H1 (cell line): ENCODE measurements around the gene ZNF599. TPM values are rescaled to one million over a fixed set of nuclear protein-coding genes. Genes with fewer than 3 reads are reported as not detected.

Source experiments
- CTCF ChIA-PET: fragments of 300-600 bp; sonication (Branson Sonifier 250); formaldehyde crosslinking; loops from one replicate; lab custom pipeline; 2021; ENCODE audit not compliant: partially characterized antibody; lab: Charles Lee
- POLR2A ChIA-PET: fragments of 300-600 bp; sonication (Branson Sonifier 250); formaldehyde crosslinking; loops from one replicate; lab custom pipeline; 2021; ENCODE audit warnings: inconsistent platforms; ENCODE audit not compliant: partially characterized antibody; lab: Charles Lee
- DNase-seq, 2 experiments: peaks; one replicate each; pipeline versions ENCODE4 v3.0.0 to v3.0.0-alpha.2; 2010 to 2022; ENCODE audit warnings: low spot score in 2 of 2, low read depth in 1 of 2, mixed read lengths in 1 of 2
- FAIRE-seq: peaks from 2 replicates; lab custom pipeline; 2011; peaks lifted over from hg19 to GRCh38; lab: Jason Lieb, UNC
- H2AFZ ChIP-seq: 2 replicates; pipeline ENCODE4 v1.8.1; 2012; ENCODE audit warnings: low read length, inconsistent platforms
- H2AK5ac ChIP-seq: 2 replicates; pipeline ENCODE4 v1.6.1; 2013; ENCODE audit warnings: low read depth, low read length
- H2BK120ac ChIP-seq: replicated peaks from 2 replicates; pipeline ENCODE3; 2013; ENCODE audit warnings: low read depth, low read length, inconsistent platforms
- H2BK12ac ChIP-seq: 2 replicates; pipeline ENCODE4 v1.6.1; 2013; ENCODE audit warnings: low read depth, low read length
- H2BK15ac ChIP-seq: 2 replicates; pipeline ENCODE4 v1.6.1; 2013; ENCODE audit warnings: low read length
- H2BK20ac ChIP-seq: 2 replicates; pipeline ENCODE4 v1.6.1; 2013; ENCODE audit warnings: low read length
- H2BK5ac ChIP-seq: 2 replicates; pipeline ENCODE4 v1.6.1; 2013; ENCODE audit warnings: low read depth, low read length
- H3K14ac ChIP-seq: 2 replicates; pipeline ENCODE4 v1.6.1; 2013; ENCODE audit warnings: inconsistent platforms; ENCODE audit not compliant: insufficient read length
- H3K18ac ChIP-seq: 2 replicates; pipeline ENCODE4 v1.6.1; 2013; ENCODE audit warnings: low read length; ENCODE audit errors: extremely low read depth
- H3K23ac ChIP-seq: 2 replicates; pipeline ENCODE4 v1.6.1; 2013; ENCODE audit warnings: inconsistent platforms; ENCODE audit not compliant: insufficient read length
- H3K23me2 ChIP-seq: 2 replicates; pipeline ENCODE4 v1.6.1; 2013; ENCODE audit warnings: low read depth, low read length
- H3K27ac ChIP-seq: 2 replicates; pipeline ENCODE4 v1.6.1; 2011; ENCODE audit warnings: low read depth, low read length, inconsistent platforms
- H3K27me3 ChIP-seq, 4 experiments: replicated peaks in 1 of 4; 1 replicate in 1 of 4; 2 replicates in 3 of 4; pipeline versions ENCODE4 v1.6.1 to v1.8.1; 2011 to 2013; ENCODE audit warnings: low read length in 3 of 4, mild to moderate bottlenecking in 3 of 4, inconsistent platforms in 2 of 4, mixed read lengths in 2 of 4, moderate library complexity in 1 of 4; ENCODE audit not compliant: control insufficient read depth in 3 of 4, insufficient read depth in 3 of 4; ENCODE audit errors: extremely low read depth in 1 of 4
- H3K36me3 ChIP-seq, 4 experiments: 2 replicates each; pipeline versions ENCODE4 v1.6.1 to v1.8.1; 2011 to 2013; ENCODE audit warnings: mild to moderate bottlenecking in 4 of 4, low read length in 3 of 4, moderate library complexity in 2 of 4, control low read depth in 1 of 4, inconsistent platforms in 1 of 4; ENCODE audit not compliant: insufficient read depth in 4 of 4, control insufficient read depth in 2 of 4
- H3K4ac ChIP-seq: replicated peaks from 2 replicates; pipeline ENCODE3; 2013; ENCODE audit warnings: low read length, low read depth, mixed read lengths, inconsistent platforms; ENCODE audit not compliant: insufficient read length
- H3K4me1 ChIP-seq, 4 experiments: replicated peaks in 1 of 4; 1 replicate in 1 of 4; 2 replicates in 3 of 4; pipeline versions ENCODE4 v1.6.1 to v1.8.1; 2011 to 2013; ENCODE audit warnings: low read length in 3 of 4, inconsistent platforms in 2 of 4, mixed read lengths in 1 of 4; ENCODE audit not compliant: insufficient read depth in 4 of 4, control insufficient read depth in 3 of 4
- H3K4me2 ChIP-seq, 2 experiments: 2 replicates each; pipeline versions ENCODE4 v1.6.1 to v1.8.1; 2011 to 2013; ENCODE audit warnings: low read depth in 2 of 2, low read length in 2 of 2, control low read depth in 1 of 2, inconsistent platforms in 1 of 2, mild to moderate bottlenecking in 1 of 2; ENCODE audit not compliant: insufficient read depth in 1 of 2
- H3K4me3 ChIP-seq, 4 experiments: fragments of 200-600, 300-600 bp in 1 of 4; sonication (generic), shearing (Covaris generic), sonication (Bioruptor Twin) in 1 of 4; 2 replicates each; pipeline versions ENCODE4 v1.5.1 to v1.8.1; 2011 to 2016; ENCODE audit warnings: low read length in 4 of 4, low read depth in 3 of 4, control low read depth in 2 of 4, inconsistent platforms in 2 of 4, mild to moderate bottlenecking in 2 of 4, mixed read lengths in 1 of 4, moderate library complexity in 1 of 4; ENCODE audit not compliant: insufficient read depth in 2 of 4; ENCODE audit errors: extremely low read depth in 1 of 4
- H3K56ac ChIP-seq: replicated peaks from 2 replicates; pipeline ENCODE3; 2013; ENCODE audit warnings: low read depth, mild to moderate bottlenecking, mixed read lengths, low read length, inconsistent platforms; ENCODE audit not compliant: insufficient read length
- H3K79me1 ChIP-seq: 2 replicates; pipeline ENCODE4 v1.6.1; 2013; ENCODE audit warnings: low read depth, low read length, control low read depth
- H3K79me2 ChIP-seq, 2 experiments: 2 replicates each; pipeline versions ENCODE4 v1.6.1 to v1.8.1; 2012 to 2013; ENCODE audit warnings: low read length in 2 of 2, mild to moderate bottlenecking in 2 of 2, inconsistent platforms in 1 of 2; ENCODE audit not compliant: insufficient read depth in 2 of 2, control insufficient read depth in 1 of 2
- H3K9ac ChIP-seq, 4 experiments: replicated peaks in 1 of 4; 1 replicate in 1 of 4; 2 replicates in 3 of 4; pipeline versions ENCODE4 v1.6.1 to v1.8.1; 2011 to 2013; ENCODE audit warnings: low read depth in 3 of 4, low read length in 3 of 4, control low read depth in 2 of 4, mild to moderate bottlenecking in 2 of 4, moderate library complexity in 2 of 4, inconsistent platforms in 1 of 4; ENCODE audit errors: extremely low read depth in 1 of 4
- H3K9me3 ChIP-seq, 2 experiments: 2 replicates each; pipeline versions ENCODE4 v1.6.1 to v1.8.1; 2012 to 2013; ENCODE audit warnings: mild to moderate bottlenecking in 2 of 2, moderate library complexity in 2 of 2, control low read depth in 1 of 2, inconsistent platforms in 1 of 2, low read depth in 1 of 2, low read length in 1 of 2, mixed read lengths in 1 of 2; ENCODE audit not compliant: insufficient read depth in 2 of 2
- H4K20me1 ChIP-seq, 2 experiments: replicated peaks in 1 of 2; 2 replicates each; pipeline versions ENCODE3 to v1.8.1; 2011 to 2013; ENCODE audit warnings: inconsistent platforms in 2 of 2, low read length in 2 of 2, mild to moderate bottlenecking in 1 of 2; ENCODE audit not compliant: insufficient read depth in 2 of 2, control insufficient read depth in 1 of 2
- H4K5ac ChIP-seq: 2 replicates; pipeline ENCODE4 v1.6.1; 2013; ENCODE audit warnings: low read length, low read depth, mixed read lengths, inconsistent platforms; ENCODE audit not compliant: insufficient read length
- H4K8ac ChIP-seq: 2 replicates; pipeline ENCODE4 v1.8.0; 2013; ENCODE audit warnings: mild to moderate bottlenecking, moderate library complexity, low read length, inconsistent platforms; ENCODE audit not compliant: insufficient read depth; ENCODE audit errors: extremely low read depth
- H4K91ac ChIP-seq: replicated peaks from 2 replicates; pipeline ENCODE3; 2013; ENCODE audit warnings: low read length, mixed read lengths, inconsistent platforms; ENCODE audit not compliant: insufficient read length
- KDM1A ChIP-seq: fragments of 200-600, 300-600 bp; sonication (generic); IDR thresholded peaks from 2 replicates; pipeline ENCODE4 v1.7.1; 2016; ENCODE audit warnings: mild to moderate bottlenecking, low read length, borderline replicate concordance
- NRF1 ChIP-seq: IDR thresholded peaks from 2 replicates; pipeline ENCODE4 v1.6.1; 2011; ENCODE audit warnings: mild to moderate bottlenecking, low read depth, low read length, improper control_type of control experiment
- WGBS, 2 experiments: shearing (Covaris generic) in 1 of 2; methylation state at CpG; one replicate each; pipeline versions ENCODE4 v1.1.6 to v1.1.7; 2013 to 2015; ENCODE audit warnings: low lambda C conversion rate in 2 of 2, mixed read lengths in 2 of 2, inconsistent platforms in 1 of 2, low coverage in 1 of 2, missing lambda C conversion rate in 1 of 2; ENCODE audit not compliant: insufficient replicate concordance in 2 of 2, insufficient coverage in 1 of 2, insufficient read length in 1 of 2; ENCODE audit errors: extremely low coverage in 1 of 2, missing lambda C conversion rate in 1 of 2; 5-methylcytosine and 5-hydroxymethylcytosine counted together
- polyA plus RNA-seq, 7 experiments: library from polyadenylated mRNA; depleted of rRNA in 3 of 7; stranded (reverse) in 5 of 7; unstranded in 2 of 7; fragments of >200 nt in 5 of 7; fragments of 200-250 nt in 2 of 7; gene quantifications; 1 replicate in 5 of 7; 2 replicates in 1 of 7; 4 replicates in 1 of 7; pipeline versions ENCODE4 v1.2.1 to v1.2.3, GENCODE V29; 2011 to 2013; ENCODE audit warnings: missing spikeins in 2 of 7, mixed read lengths in 2 of 7
- total RNA-seq: library from RNA; stranded (reverse); fragmentation: NEBNext Ultra II Directional; extraction: Animal tissue kit (Norgen Biotek cat#: 25700); gene quantifications from 2 replicates; pipeline ENCODE4 v1.2.1, GENCODE V29; 2021

Gene ZNF599
- total and polyA plus RNA-seq, 2 of the 8 experiments (the other 6 are each of a cell fraction or from before 2014, with no cell fraction given), result 4.8 to 5.4 TPM

GRCh38 chr19:34806976-34807860 is 34.2 kb upstream of the ZNF599 start:
- H4K8ac ChIP-seq, result no peak overlapping the region
- TF ChIP-seq KDM1A (no peak), NRF1 (no peak)
- TF ChIP-seq, all 59 proteins: peak for 0
- FAIRE-seq, result no peak
- no peak overlapping the region for H4K5ac ChIP-seq
- H3K23me2 ChIP-seq, result 0 out of 2 replicates have a peak, but pooled peaks cover 2% of the 10 kb centered on the region
- ChIA-PET POLR2A (no interaction called here), CTCF (interaction anchor here (0.6 to 1.2 kb wide), 3 partner anchors 32 to 108 kb away, joined by 3 to 4 read pairs (median 4); no protein-coding TSS in a partner anchor)
- H3K27ac ChIP-seq, result no peak overlapping the region
- H2BK20ac ChIP-seq, result no peak overlapping the region
- no peak overlapping the region for H3K14ac ChIP-seq
- 90% methylated on average over 15 of the region's 15 CpGs; no CpG with 5 or more reads in 1 of the 2 experiments for WGBS, 2 experiments
- no peak overlapping the region for H2AK5ac ChIP-seq
- no peaks in the 10 kb centered on the region; a peak in 1 of 8 replicates for H3K36me3 ChIP-seq
- peaks cover 50 to 68% of the 10 kb centered on the region in 2 experiments for H3K9me3 ChIP-seq
- H2BK5ac ChIP-seq, result no peak overlapping the region
- no peak overlapping the region for H2AFZ ChIP-seq
- no peak overlapping the region for H3K56ac ChIP-seq
- H2BK15ac ChIP-seq, result no peak overlapping the region
- no peaks in the 10 kb centered on the region for H3K79me2 ChIP-seq
- H3K18ac ChIP-seq, result no peak overlapping the region
- H3K4me2 ChIP-seq, result no peak overlapping the region
- H3K9ac ChIP-seq, result no peak overlapping the region
- no peak for DNase-seq
- no peaks in the 10 kb centered on the region for H4K20me1 ChIP-seq
- H3K4me1 ChIP-seq, result no peaks in the 10 kb centered on the region
- no peak overlapping the region for H2BK120ac ChIP-seq
- H3K4me3 ChIP-seq, result no peak overlapping the region
- H3K4ac ChIP-seq, result no peak overlapping the region
- H2BK12ac ChIP-seq, result no peak overlapping the region
- no peaks in the 10 kb centered on the region for H3K27me3 ChIP-seq
- H4K91ac ChIP-seq, result no peak overlapping the region
- H3K79me1 ChIP-seq, result no peaks in the 10 kb centered on the region
- no peak overlapping the region for H3K23ac ChIP-seq
